IPS-NIHi7 (cell line): Measurements from ENCODE around the gene KCNAB1.
"Not testable (repeated sequence)": the region's sequence is repeated elsewhere in the genome, so short reads cannot be mapped to it uniquely, and the experiment has no call there.

ENCODE experiments used
- DNase-seq: peaks from one replicate; pipeline ENCODE4 v3.0.0; 2012; ENCODE audit warnings: mixed read lengths; ENCODE audit errors: extremely low spot score

The KCNAB1 gene

GRCh38 chr3:156271995-156272719 is 151.8 kb downstream of the KCNAB1 start:
- no peak for DNase-seq

- no peak for DNase-seq
Observed at GRCh38 chr3:156273111-156273694, 152.8 kb downstream of the KCNAB1 start.

GRCh38 chr3:156274791-156275190 is 154.4 kb downstream of the KCNAB1 start:
- DNase-seq: no peak

- DNase-seq: not testable (repeated sequence)
Observed at GRCh38 chr3:156284637-156285036, 164.3 kb downstream of the KCNAB1 start.

- no peak for DNase-seq
Observed at GRCh38 chr3:156285626-156286025, 165.2 kb downstream of the KCNAB1 start.

GRCh38 chr3:156290924-156291271 is 170.5 kb downstream of the KCNAB1 start:
- DNase-seq: no peak

GRCh38 chr3:156291272-156292123 is 171.1 kb downstream of the KCNAB1 start:
- peak; percentile 38 for DNase-seq

GRCh38 chr3:156293566-156293965 is 173.2 kb downstream of the KCNAB1 start:
- no peak for DNase-seq

- no peak for DNase-seq
Observed at GRCh38 chr3:156297582-156297981, 177.2 kb downstream of the KCNAB1 start.

GRCh38 chr3:156298014-156298413 is 177.6 kb downstream of the KCNAB1 start:
- no peak for DNase-seq

- no peak for DNase-seq
Observed at GRCh38 chr3:156298938-156299337, 178.6 kb downstream of the KCNAB1 start.

- no peak for DNase-seq
Observed at GRCh38 chr3:156299569-156299968, 179.2 kb downstream of the KCNAB1 start.

- DNase-seq: no peak
Observed at GRCh38 chr3:156300371-156300770, 180.0 kb downstream of the KCNAB1 start.

GRCh38 chr3:156300929-156301840 is 180.8 kb downstream of the KCNAB1 start:
- DNase-seq: no peak

- no peak for DNase-seq
Observed at GRCh38 chr3:156303001-156303707, 182.8 kb downstream of the KCNAB1 start.

GRCh38 chr3:156304406-156304805 is 184.0 kb downstream of the KCNAB1 start:
- no peak for DNase-seq

GRCh38 chr3:156305672-156306071 is 185.3 kb downstream of the KCNAB1 start:
- no peak for DNase-seq

GRCh38 chr3:156307704-156308103 is 187.3 kb downstream of the KCNAB1 start:
- DNase-seq: no peak

GRCh38 chr3:156311431-156311830 is 191.1 kb downstream of the KCNAB1 start:
- no peak for DNase-seq

GRCh38 chr3:156311930-156312329 is 191.6 kb downstream of the KCNAB1 start:
- no peak for DNase-seq

- no peak for DNase-seq
Observed at GRCh38 chr3:156316076-156316475, 195.7 kb downstream of the KCNAB1 start.
